Upper lobe of left lung (tissue), 6 donors: ENCODE results near the gene TMEM218. TPM values are rescaled to one million over a fixed set of nuclear protein-coding genes. Genes with fewer than 3 reads are reported as not detected.

Source experiments
- ATAC-seq, 2 donors: fragments of 200-7000 bp; cut with Tn5 transposase; one replicate each; pipeline ENCODE4 v1.9.1; 2022; ENCODE audit warnings: mild to moderate bottlenecking in 2 of 2, moderate library complexity in 2 of 2; ENCODE audit not compliant: low FRiP score in 2 of 2
- DNase-seq, 2 donors: peaks; one replicate each; pipeline ENCODE4 v3.0.0-alpha.2; 2019 to 2020
- H3K27ac ChIP-seq, 4 donors: fragments of 200-600 bp; sonication (generic); one replicate each; pipeline ENCODE4 v1.5.1; 2016 to 2019
- H3K27me3 ChIP-seq, 4 donors: fragments of 200-600 bp; sonication (generic); one replicate each; pipeline ENCODE4 v1.5.1; 2017 to 2019
- H3K36me3 ChIP-seq, 4 donors: fragments of 200-600 bp; sonication (generic); one replicate each; pipeline ENCODE4 v1.5.1; 2016 to 2019
- H3K4me1 ChIP-seq, 4 donors: fragments of 200-600 bp; sonication (generic); one replicate each; pipeline ENCODE4 v1.5.1; 2018 to 2019
- H3K4me3 ChIP-seq, 4 donors: fragments of 200-600 bp; sonication (generic); one replicate each; pipeline ENCODE4 v1.5.1; 2017 to 2019; ENCODE audit warnings: mild to moderate bottlenecking in 2 of 4, moderate library complexity in 1 of 4
- H3K9me3 ChIP-seq, 4 donors: fragments of 200-600 bp; sonication (generic); one replicate each; pipeline ENCODE4 v1.5.1; 2018 to 2019
- EP300 ChIP-seq, 4 donors: sonication (generic); formaldehyde crosslinking; IDR thresholded peaks; one replicate each; pipeline ENCODE4 v1.5.1; 2017; ENCODE audit warnings: antibody characterized with exemption in 4 of 4, control low read depth in 2 of 4
- POLR2A ChIP-seq, 4 donors: fragments of 450-650 bp; IDR thresholded peaks; one replicate each; pipeline ENCODE4 v1.5.1; 2016 to 2017; ENCODE audit warnings: antibody characterized with exemption in 4 of 4, mild to moderate bottlenecking in 2 of 4
- POLR2AphosphoS5 ChIP-seq, 2 donors: sonication (generic); formaldehyde crosslinking; IDR thresholded peaks; one replicate each; pipeline ENCODE4 v1.5.1; 2017; ENCODE audit warnings: antibody characterized with exemption in 2 of 2
- WGBS, 2 donors: methylation state at CpG; one replicate each; pipeline ENCODE4 v1.1.5; 2017 to 2018; 5-methylcytosine and 5-hydroxymethylcytosine counted together
- total RNA-seq, 6 donors: library from RNA; depleted of rRNA in 4 of 6; stranded (reverse); fragments of >200 nt in 4 of 6; gene quantifications; one replicate each; pipeline versions ENCODE4 v1.1.0 to v1.2.1, GENCODE V29; 2016 to 2021
- TF ChIP-seq, protein P1 (sequence below), 6 experiments: fragments of 450-650 bp in 4 of 6; fragments of 200-600 bp in 2 of 6; sonication (generic) in 2 of 6; IDR thresholded peaks; one replicate each; pipeline ENCODE4 v1.5.1; 2016 to 2019; ENCODE audit warnings: antibody characterized with exemption in 6 of 6
- donor health status: DM: no; HTN: no; CAD: no; lungs with moderate emphysema.
- donor health status: DM: no; HTN: yes; CAD: no; lungs with severe emphysema.

TMEM218 gene
- total RNA-seq, 6 donors from 2014 or later = 11.1 to 25.1 (median 17.3) TPM

DNA sequence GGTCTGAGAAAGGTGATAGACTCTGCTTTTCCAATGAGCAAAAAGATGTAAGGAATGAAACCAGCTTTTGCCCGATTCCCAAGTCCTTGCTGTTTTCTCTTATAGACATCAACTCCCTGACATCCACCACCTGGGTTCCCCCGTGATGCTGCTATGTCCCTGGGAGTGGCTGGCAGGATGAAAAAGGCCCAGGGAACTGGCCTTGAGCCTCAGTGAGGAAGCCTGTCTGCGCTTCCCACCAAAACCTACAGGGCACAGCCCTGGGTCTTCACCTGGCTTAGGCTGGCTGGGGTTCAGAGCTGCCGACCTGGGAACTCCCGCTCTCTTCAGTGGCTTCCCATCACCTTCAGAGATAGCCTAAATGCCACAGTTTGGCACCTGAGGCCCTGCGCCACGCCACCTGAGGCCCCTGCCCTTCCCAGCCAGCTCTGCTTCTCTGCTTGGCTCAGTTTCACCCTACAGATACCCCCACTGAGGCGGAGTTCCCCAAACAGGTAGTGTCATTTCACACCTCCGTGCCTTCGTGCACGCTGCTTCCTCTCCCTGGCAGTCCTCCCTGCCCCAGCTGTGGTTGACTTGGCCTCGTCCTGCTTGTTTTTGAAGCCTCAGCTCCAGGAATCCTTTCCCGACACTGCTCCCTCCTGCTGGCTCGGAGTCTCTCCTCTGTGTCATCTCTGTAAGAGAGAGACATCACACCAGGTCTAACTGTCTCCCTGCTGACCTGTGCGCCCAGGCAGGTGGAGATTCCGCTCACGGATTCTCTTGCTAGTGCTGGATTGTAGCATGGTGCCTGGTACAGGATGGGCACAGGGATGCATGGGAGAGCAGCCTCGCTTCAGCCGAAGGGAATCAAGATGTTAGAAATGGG lies 37.6 kb downstream of the TMEM218 start:
- no peak for ATAC-seq
- no peaks in the 10 kb centered on the region for H3K36me3 ChIP-seq
- H3K9me3 ChIP-seq = no peaks in the 10 kb centered on the region
- no peak for DNase-seq
- no peak for TF ChIP-seq POLR2A (IDR thresholded peaks at IDR 0.05)
- TF ChIP-seq POLR2AphosphoS5 (IDR thresholded peaks at IDR 0.05) = no peak
- TF ChIP-seq, protein P1, sequence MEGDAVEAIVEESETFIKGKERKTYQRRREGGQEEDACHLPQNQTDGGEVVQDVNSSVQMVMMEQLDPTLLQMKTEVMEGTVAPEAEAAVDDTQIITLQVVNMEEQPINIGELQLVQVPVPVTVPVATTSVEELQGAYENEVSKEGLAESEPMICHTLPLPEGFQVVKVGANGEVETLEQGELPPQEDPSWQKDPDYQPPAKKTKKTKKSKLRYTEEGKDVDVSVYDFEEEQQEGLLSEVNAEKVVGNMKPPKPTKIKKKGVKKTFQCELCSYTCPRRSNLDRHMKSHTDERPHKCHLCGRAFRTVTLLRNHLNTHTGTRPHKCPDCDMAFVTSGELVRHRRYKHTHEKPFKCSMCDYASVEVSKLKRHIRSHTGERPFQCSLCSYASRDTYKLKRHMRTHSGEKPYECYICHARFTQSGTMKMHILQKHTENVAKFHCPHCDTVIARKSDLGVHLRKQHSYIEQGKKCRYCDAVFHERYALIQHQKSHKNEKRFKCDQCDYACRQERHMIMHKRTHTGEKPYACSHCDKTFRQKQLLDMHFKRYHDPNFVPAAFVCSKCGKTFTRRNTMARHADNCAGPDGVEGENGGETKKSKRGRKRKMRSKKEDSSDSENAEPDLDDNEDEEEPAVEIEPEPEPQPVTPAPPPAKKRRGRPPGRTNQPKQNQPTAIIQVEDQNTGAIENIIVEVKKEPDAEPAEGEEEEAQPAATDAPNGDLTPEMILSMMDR (IDR thresholded peaks at IDR 0.05) = no peak
- TF ChIP-seq EP300 (IDR thresholded peaks at IDR 0.05) = no peak
- H3K27me3 ChIP-seq = no peaks in the 10 kb centered on the region
- H3K27ac ChIP-seq = no peak overlapping the region
- H3K4me1 ChIP-seq = peaks cover 0 to 14% (median 8%) of the 10 kb centered on the region in 4 donors
- no peak overlapping the region for H3K4me3 ChIP-seq
- WGBS, 2 donors = 82 to 84% methylated on average over 19 of the region's 19 CpGs

DNA sequence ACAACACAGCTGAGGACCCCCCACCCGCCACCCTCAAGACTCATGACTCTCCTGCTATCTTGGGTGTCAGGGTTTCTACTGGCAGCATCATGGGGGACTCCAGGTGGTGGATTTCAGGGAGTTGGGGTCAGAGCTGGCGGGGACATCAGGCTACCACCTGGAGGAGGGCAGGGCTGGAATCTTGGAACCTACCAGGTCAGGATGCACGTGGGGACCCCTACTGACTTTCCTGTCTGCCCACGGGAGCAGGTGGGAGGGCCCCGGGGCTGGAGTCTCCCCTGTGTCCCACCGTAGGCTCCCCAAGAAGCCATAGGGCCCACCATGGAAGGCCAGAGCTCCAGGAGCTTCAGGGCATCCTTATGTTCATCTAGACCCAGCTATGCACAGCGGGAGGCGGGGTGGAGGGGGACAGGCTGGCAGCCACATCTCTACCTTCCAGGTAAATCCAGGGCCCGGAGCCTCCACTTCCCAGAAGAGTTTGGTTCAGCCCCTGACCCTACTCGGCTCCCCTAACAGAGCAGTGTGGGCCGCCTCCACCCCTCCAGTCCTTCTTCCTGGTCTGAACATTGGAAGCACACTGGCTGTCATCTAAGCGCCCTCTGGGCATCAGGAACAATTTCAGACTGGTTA lies 38.4 kb downstream of the TMEM218 start:
- TF ChIP-seq, protein P1 (IDR thresholded peaks at IDR 0.05) = no peak
- TF ChIP-seq POLR2AphosphoS5 (IDR thresholded peaks at IDR 0.05) (no peak), POLR2A (IDR thresholded peaks at IDR 0.05) (no peak), EP300 (IDR thresholded peaks at IDR 0.05) (no peak)

DNA sequence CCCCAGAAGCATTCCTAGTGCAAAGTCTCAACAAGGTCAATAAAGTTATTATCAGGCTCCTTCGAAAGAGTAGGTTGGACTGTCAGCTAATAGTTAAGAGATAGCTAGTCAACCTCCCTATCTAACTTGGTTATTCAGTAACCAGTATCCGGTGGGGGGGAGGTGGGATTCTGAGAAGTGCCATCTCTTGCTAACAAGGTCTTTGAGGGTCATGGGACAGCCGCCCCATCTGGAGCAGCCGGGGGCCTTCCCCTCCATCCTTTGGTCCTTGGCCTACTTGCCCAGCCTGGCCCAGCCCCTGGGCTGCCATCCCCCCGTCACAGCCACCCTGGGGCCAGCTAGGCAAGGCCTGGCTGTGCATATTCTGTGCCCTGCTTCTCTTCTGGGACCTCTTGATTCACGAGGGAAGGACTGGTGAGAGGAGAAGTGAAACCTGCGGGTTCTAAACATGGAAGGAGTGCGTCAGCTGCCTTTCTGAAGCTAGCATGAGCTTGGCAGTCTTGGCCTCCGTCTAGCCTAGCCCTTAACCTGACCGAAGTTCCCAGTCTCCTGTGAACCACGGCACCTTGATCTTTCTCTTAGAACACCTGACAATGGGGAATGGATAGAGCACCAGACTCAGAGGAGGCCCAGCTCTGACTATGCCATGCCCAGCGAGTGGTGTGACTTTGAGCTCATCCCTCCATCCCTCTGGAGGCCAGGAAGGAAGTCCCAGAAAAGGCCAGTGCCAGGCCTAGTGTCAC lies 39.0 kb downstream of the TMEM218 start:
- TF ChIP-seq, protein P1 (IDR thresholded peaks at IDR 0.05) = no peak
- TF ChIP-seq POLR2A (IDR thresholded peaks at IDR 0.05) = peak in 1 of 4 donors; percentile 38
- no peak for TF ChIP-seq EP300 (IDR thresholded peaks at IDR 0.05)
- H3K9me3 ChIP-seq = no peaks in the 10 kb centered on the region
- no peaks in the 10 kb centered on the region for H3K36me3 ChIP-seq
- DNase-seq (peak in 1 of 2 donors; percentile 57), ATAC-seq (peak in 1 of 2 donors; percentile 61)
- WGBS, 2 donors = 73 to 76% methylated on average over 9 to 12 of the region's 12 CpGs
- H3K27ac ChIP-seq = peak overlapping the region; percentile 11 to 78 (median 67)
- H3K4me1 ChIP-seq = peaks cover 0 to 14% (median 8%) of the 10 kb centered on the region in 4 donors
- H3K27me3 ChIP-seq = no peaks in the 10 kb centered on the region
- no peak overlapping the region for H3K4me3 ChIP-seq

More for the DNA sequence above, 38.4 kb downstream of the TMEM218 start:
- Histone ChIP-seq H3K4me3 (no peak overlapping the region), H3K9me3 (no peaks in the 10 kb centered on the region), H3K4me1 (peaks cover 0 to 14% (median 8%) of the 10 kb centered on the region in 4 donors), H3K27me3 (no peaks in the 10 kb centered on the region), H3K36me3 (no peaks in the 10 kb centered on the region), H3K27ac (peak overlapping the region in 3 of 4 donors; percentile 66 to 78 (median 68))
- no peak for DNase-seq
- 92% methylated on average over 7 to 12 of the region's 12 CpGs for WGBS, 2 donors
- no peak for ATAC-seq

- H3K9me3 ChIP-seq = no peaks in the 10 kb centered on the region
- H3K4me3 ChIP-seq = no peak overlapping the region
- DNase-seq (no peak), ATAC-seq (no peak)
- no peaks in the 10 kb centered on the region for H3K36me3 ChIP-seq
- TF ChIP-seq POLR2AphosphoS5 (IDR thresholded peaks at IDR 0.05) = no peak
- TF ChIP-seq, protein P1 (IDR thresholded peaks at IDR 0.05) = no peak
- TF ChIP-seq EP300 (IDR thresholded peaks at IDR 0.05) = no peak
- no peak for TF ChIP-seq POLR2A (IDR thresholded peaks at IDR 0.05)
- peak overlapping the region; percentile 11 to 78 (median 67) for H3K27ac ChIP-seq
- H3K4me1 ChIP-seq = peaks cover 0 to 14% (median 8%) of the 10 kb centered on the region in 4 donors
- no peaks in the 10 kb centered on the region for H3K27me3 ChIP-seq
- 75 to 87% methylated on average over 6 of the region's 6 CpGs for WGBS, 2 donors
These were observed 39.6 kb downstream of the TMEM218 start for GRCh38 chr11:125071846-125072217.
